ENCODE measurements around the gene RETN.

RETN gene

DNA sequence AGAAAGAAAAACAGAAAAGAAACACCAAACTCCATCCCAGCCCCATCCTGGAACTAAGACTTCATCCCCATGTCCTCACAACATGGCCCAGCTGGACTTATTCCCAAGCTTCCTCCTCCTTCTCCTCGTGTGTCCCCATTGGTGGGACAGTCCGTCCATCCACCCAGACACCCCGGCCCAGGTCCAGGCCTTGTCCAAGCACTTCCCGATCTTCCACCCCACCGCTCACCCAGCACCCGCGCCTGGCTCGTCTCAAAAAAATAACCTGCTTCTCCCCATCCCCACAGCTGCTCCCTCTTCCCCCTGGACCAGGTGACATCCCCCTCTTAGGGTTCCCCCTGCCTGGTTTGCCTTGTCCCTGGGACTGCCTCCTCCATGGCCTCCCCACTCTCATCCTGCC is 34.5 kb downstream of the RETN start:
- TF ChIP-seq, protein P1, sequence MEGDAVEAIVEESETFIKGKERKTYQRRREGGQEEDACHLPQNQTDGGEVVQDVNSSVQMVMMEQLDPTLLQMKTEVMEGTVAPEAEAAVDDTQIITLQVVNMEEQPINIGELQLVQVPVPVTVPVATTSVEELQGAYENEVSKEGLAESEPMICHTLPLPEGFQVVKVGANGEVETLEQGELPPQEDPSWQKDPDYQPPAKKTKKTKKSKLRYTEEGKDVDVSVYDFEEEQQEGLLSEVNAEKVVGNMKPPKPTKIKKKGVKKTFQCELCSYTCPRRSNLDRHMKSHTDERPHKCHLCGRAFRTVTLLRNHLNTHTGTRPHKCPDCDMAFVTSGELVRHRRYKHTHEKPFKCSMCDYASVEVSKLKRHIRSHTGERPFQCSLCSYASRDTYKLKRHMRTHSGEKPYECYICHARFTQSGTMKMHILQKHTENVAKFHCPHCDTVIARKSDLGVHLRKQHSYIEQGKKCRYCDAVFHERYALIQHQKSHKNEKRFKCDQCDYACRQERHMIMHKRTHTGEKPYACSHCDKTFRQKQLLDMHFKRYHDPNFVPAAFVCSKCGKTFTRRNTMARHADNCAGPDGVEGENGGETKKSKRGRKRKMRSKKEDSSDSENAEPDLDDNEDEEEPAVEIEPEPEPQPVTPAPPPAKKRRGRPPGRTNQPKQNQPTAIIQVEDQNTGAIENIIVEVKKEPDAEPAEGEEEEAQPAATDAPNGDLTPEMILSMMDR (IDR thresholded peaks at IDR 0.05; ENCODE audit: control extremely low read depth, extremely low read depth, low read depth, missing control alignments): no peak
- ChIA-PET CTCF (no interaction called here), POLR2A (interaction anchor here (0.7 kb wide), 1 partner anchor 26 kb away, joined by 5 read pairs; the partner anchor contains the start of gene MCEMP1)
- DNase-seq (ENCODE audit: extremely low spot score): no peak

DNA sequence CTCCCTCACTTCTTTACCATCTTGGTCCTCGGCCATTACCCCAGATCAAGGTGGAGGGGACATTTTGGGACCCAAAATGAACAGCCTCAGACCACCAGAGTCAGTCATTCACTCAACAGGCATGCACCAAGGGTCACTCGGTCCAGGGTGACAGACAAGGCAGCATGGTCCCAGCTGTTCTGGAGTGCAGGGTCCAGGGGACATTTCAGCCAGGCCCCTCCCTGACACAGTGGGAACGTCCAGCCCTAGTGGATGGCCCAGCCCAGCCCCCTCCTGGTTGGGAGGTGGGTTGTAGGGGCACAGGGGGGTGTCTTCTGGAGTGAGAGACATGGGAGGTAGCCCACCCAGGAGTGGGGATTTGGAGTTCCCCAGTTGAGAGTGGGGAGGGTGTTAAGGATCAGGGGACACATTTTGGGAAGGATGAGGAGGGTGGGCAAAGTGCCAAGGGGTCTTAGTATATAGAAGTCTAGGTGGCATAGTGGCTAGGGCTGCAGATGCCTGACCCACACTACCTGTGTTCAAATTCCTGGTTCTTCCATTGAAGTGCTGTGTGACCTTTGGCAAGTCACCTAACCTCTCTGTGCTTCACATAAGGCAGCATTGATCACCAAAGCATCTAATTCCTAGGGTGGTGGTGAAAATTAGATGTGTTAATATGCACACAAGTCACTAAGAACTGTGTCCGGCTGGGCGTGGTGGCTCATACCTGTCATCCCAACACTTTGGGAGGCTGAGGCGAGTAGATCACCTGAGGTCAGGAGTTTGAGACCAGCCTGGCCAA is 35.6 kb downstream of the RETN start:
- TF ChIP-seq, protein P1 (IDR thresholded peaks at IDR 0.05; ENCODE audit: control extremely low read depth, extremely low read depth, low read depth, missing control alignments): no peak
- ChIA-PET CTCF (no interaction called here), POLR2A (no interaction called here)
- no peak for DNase-seq (ENCODE audit: extremely low spot score)

DNA sequence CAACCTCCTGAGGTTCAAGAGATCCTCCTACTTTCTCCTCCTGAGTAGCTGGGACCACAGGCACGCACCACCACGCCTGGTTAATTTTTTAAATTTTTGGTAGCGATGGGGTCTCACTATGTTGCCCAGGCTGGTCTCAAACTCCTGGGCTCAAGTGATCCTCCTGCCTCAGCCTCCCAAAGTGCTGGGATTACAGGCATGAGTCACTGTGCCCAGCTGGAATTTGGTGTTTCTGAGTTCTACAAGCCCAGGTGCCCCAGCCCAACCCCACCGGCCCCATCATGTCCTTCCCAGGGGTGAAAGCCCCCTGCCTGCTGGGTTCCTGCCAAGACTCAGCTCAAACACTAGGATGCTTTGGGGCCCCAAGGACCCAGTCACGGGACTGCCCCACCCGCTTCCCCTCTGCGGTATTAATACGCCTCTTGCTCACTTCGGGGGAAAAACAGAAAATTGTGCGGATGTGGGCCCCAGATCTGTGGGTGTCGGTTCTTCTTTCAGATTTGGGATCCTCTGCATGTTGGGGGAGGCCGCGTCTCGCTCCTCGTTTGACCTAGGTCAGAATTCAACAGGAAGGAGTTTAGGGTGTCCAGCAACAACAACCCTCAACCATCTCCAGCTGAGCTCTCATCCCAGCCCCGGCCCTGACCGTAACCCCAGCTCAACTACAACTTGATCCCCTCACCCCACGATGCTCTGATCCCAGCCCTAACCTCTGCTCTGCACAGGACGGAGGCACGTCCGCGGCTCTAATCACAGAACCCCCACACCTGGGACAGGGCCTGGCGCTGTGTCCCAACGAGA is 36.7 kb downstream of the RETN start:
- CTCF ChIA-PET: interaction anchor here (1.0 to 1.7 kb wide), 2 partner anchors 19 to 50 kb away, joined by 3 to 7 read pairs; no protein-coding TSS in a partner anchor
- peak; percentile 76 for DNase-seq (ENCODE audit: extremely low spot score)
- POLR2A ChIA-PET: interaction anchor here (0.6 kb wide), 1 partner anchor 76 kb away, joined by 3 read pairs; the partner anchor contains the start of genes PET100 and XAB2
- TF ChIP-seq, protein P1 (IDR thresholded peaks at IDR 0.05; ENCODE audit: control extremely low read depth, extremely low read depth, low read depth, missing control alignments): no peak

DNA sequence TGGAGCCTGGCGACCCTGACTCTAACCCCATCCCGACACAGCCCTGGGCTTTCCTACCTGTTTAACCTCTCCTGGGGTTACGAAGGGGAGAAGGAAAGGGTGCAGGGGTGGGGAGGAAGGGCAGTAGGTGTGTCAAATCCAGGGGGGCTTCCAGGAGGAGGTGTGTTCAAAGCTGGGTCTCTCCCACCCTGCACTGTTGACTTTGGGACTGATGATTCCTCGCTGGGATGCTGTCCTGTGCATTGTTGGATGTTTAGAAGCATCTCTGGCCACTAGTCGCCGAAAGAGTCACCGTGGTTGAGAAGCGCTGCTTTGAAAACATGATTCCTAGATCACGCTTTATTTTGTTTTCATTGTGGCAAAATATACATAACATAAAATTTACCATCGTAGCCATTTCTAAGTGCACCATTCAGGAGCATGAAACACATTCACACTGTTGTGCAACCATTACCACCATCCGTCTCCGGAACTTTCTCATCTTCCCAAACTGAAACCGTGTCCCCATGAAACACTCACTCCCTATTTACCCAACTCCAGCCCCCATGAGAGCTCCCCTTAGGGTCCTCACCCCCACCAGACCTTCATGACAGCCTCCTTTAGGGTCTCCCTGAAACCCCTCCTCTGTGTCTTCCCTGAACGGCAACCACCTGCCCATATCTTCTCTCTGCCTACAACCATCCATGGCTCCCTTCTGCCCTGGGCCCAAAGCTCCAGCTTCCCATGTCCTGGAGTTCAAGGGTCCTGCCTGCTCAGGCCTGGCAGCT is 37.5 kb downstream of the RETN start:
- TF ChIP-seq, protein P1 (IDR thresholded peaks at IDR 0.05; ENCODE audit: control extremely low read depth, extremely low read depth, low read depth, missing control alignments): no peak
- no peak for DNase-seq (ENCODE audit: extremely low spot score)
- ChIA-PET CTCF (interaction anchor here (1.0 to 1.7 kb wide), 3 partner anchors 10 to 49 kb away, joined by 3 to 7 read pairs (median 3); no protein-coding TSS in a partner anchor), POLR2A (no interaction called here)

DNA sequence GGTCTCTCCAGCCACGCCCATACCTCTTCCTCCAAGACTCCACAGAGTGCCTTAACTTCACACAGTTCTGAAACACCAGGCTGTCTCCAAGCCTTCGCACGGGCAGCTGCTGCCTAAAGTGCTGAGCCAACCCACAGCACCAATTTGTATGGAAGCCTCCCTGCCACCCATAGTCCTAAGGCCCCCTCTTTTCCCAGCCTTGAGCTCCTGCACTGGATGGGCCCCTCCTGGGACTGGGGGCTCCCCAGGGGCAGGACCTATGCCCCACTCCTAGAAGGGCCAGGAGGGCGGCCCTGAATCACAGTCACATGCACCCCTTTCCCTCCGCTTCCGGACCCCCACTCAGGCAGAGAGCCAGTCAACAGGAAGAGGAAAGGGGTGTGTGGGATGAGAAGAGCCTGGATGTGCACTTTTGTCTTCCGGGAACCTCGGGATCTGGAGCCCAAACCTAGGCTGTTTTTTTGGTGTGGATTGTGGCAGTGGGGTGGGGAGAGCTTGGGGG is 38.2 kb downstream of the RETN start:
- ChIA-PET POLR2A (no interaction called here), CTCF (interaction anchor here (1.0 to 1.7 kb wide), 2 partner anchors 11 to 17 kb away, joined by 3 to 7 read pairs; no protein-coding TSS in a partner anchor)
- TF ChIP-seq, protein P1 (IDR thresholded peaks at IDR 0.05; ENCODE audit: control extremely low read depth, extremely low read depth, low read depth, missing control alignments): no peak
- no peak for DNase-seq (ENCODE audit: extremely low spot score)

Measured in GM10248 (cell line).